Stimulated activated CD4-positive, alpha-beta T cell treated with anti-CD3 and anti-CD28 coated beads, Interleukin-1b, Interleukin-23, amount 100 ng/mL, for 1 hour (primary cell): ENCODE results near the gene KIR2DL3.

Experiments used
- DNase-seq, 2 donors: peaks; one replicate each; pipeline ENCODE4 v3.0.0-alpha.2; 2020; ENCODE audit warnings: low read depth in 2 of 2

The KIR2DL3 gene

GRCh38 chr19:54791476-54791875, 53.2 kb downstream of the KIR2DL3 start:
- DNase-seq: no peak

- no peak for DNase-seq
Observed at GRCh38 chr19:54792814-54793213, 54.5 kb downstream of the KIR2DL3 start.

- DNase-seq: no peak
Observed at GRCh38 chr19:54795758-54796157, 57.4 kb downstream of the KIR2DL3 start.
